WI38 (cell line): ENCODE data around the gene AKAP13.

Experiments used
- H3K4me3 ChIP-seq: 2 replicates; pipeline ENCODE4 v1.5.1; 2011; ENCODE audit warnings: low read depth, mild to moderate bottlenecking, control low read depth, low read length
- TF ChIP-seq, protein P1 (sequence below): IDR thresholded peaks from 2 replicates; pipeline ENCODE4 v1.5.1; 2012; ENCODE audit warnings: low read depth, mild to moderate bottlenecking, control low read depth, low read length

AKAP13 gene

DNA sequence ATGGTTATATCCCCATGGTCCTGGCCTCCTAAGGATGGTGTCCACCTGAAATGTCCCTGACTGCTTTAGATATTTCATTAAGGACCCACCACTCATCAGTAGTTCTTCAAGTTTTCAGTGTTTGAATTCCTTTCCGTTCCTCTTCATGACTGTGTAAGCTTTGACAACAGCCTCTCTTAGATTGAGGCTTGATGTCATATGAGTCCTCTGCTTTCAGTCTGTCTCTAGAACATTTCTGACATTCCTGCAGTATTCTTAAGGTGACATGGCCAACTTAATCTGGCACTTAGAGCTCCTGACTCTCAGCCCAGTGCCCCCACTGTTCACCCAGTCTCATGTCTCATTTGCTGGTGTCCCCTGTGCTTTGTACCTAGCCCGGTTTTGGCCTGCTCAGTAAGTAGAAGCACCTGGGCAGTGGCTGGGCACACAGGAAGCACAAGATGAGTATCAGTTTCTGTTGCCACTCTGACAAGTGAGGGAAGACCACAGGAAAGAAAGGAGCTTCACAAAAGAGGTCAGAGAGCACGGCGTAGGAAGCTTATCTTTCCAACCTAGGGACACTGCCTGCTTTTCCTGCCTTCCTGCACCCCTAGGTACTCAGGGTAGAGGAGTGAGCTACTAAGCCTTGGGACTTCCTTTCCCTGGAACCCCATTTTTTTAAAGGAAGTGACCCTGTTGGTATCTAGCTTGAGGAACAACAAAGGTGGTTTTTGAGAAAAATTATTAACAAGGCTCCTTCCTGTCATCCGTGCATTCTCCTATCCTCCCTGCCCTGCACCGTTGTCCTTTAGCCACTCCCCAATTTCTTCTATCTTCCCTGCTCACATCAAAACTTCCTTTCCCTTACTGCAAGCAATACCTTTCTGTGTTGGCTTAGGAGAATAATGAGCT lies 311.2 kb downstream of the AKAP13 start:
- TF ChIP-seq, protein P1, sequence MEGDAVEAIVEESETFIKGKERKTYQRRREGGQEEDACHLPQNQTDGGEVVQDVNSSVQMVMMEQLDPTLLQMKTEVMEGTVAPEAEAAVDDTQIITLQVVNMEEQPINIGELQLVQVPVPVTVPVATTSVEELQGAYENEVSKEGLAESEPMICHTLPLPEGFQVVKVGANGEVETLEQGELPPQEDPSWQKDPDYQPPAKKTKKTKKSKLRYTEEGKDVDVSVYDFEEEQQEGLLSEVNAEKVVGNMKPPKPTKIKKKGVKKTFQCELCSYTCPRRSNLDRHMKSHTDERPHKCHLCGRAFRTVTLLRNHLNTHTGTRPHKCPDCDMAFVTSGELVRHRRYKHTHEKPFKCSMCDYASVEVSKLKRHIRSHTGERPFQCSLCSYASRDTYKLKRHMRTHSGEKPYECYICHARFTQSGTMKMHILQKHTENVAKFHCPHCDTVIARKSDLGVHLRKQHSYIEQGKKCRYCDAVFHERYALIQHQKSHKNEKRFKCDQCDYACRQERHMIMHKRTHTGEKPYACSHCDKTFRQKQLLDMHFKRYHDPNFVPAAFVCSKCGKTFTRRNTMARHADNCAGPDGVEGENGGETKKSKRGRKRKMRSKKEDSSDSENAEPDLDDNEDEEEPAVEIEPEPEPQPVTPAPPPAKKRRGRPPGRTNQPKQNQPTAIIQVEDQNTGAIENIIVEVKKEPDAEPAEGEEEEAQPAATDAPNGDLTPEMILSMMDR = no peak
- H3K4me3 ChIP-seq = no peak overlapping the region

DNA sequence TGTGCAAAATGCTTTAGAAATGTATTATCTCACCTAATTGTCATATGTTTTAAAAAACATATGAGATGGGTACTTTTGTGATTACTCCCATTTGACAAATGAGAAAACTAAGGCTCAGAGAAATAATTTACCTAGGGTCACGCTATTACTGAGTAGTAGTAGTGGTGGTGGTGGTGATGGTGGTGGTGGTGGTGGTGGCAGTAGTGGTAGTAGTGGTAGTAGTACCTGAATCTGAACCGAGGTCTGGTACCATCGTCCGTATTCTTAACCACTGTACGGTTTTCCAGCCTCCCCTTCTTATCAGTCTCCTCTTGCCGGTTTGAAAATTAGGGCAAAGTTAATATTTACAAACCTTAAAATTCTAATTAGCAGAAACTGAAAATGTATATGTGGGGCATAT lies 311.9 kb downstream of the AKAP13 start:
- TF ChIP-seq, protein P1 = no peak
- H3K4me3 ChIP-seq = no peak overlapping the region

DNA sequence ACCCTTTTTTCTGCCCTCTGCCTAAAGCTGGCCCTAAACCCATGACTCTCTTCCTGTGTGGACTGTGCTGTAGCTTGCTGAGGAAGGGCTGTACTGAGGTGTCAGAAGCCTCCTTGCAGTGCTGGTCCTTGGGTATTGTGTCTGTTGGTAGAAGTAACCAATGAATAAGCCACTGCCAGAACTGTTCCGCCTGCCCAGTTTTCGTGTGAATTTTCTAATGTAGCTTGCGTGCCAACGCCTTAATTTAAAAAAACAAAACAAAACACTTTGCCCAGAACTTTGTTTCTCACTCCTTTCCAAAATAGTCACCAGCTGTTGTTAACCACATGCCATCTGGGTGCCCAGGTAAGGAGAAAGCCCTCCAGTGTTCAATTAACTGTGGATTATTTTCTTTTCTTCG lies 312.5 kb downstream of the AKAP13 start:
- TF ChIP-seq, protein P1 = no peak
- no peak overlapping the region for H3K4me3 ChIP-seq

DNA sequence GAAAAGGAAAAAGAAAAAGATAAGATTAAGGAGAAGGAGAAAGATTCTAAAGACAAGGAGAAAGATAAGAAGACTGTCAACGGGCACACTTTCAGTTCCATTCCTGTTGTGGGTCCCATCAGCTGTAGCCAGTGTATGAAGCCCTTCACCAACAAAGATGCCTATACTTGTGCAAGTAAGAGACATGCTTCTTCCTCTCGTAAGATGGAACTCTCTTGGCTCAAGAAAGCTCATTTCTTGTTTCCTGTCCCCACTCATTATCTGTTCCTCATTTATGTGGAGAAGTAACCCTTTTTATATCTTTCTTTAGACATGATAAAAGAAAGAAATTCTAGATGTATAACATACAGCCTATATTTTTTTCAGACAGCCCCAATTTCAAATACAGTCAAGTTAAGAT lies 312.9 kb downstream of the AKAP13 start:
- TF ChIP-seq, protein P1 = no peak
- H3K4me3 ChIP-seq = no peak overlapping the region

DNA sequence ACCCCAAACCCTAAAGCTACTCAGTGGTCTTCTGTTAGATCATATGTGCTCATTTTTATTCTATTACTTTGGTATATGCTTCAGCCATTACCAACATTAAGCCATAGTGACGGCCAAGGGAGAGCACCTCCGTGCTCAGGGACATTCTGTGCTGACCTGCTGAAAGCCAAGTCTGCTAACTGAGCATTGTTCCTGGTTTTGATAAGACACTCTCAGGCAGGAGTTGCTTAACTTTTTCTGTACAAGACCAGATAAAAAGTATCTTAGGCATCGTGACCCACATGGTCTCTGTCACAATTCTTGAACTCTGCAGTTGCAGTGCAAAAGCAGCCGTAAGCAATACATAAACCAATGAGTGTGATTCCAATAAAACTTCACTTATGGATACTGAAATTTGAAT lies 313.7 kb downstream of the AKAP13 start:
- TF ChIP-seq, protein P1 = no peak
- no peak overlapping the region for H3K4me3 ChIP-seq

DNA sequence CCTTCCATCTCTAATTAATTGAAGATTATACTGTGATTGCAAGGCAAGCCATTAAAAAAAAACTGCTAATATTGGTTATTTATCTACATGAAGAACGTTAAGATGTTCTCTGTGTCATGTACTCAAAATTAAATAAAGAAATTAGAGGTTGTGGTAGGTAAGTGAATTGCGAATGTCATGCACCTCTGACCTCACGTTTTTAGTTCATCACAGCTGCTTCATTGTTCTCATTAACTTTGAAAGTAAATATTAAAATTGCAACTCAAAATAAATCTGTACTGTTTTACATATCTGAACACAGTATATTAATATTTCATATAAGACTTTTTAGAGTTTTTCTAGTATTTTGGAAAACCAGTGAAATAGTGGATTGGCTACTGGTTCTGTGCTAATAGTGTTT lies 320.4 kb downstream of the AKAP13 start:
- H3K4me3 ChIP-seq = no peak overlapping the region
- TF ChIP-seq, protein P1 = no peak

DNA sequence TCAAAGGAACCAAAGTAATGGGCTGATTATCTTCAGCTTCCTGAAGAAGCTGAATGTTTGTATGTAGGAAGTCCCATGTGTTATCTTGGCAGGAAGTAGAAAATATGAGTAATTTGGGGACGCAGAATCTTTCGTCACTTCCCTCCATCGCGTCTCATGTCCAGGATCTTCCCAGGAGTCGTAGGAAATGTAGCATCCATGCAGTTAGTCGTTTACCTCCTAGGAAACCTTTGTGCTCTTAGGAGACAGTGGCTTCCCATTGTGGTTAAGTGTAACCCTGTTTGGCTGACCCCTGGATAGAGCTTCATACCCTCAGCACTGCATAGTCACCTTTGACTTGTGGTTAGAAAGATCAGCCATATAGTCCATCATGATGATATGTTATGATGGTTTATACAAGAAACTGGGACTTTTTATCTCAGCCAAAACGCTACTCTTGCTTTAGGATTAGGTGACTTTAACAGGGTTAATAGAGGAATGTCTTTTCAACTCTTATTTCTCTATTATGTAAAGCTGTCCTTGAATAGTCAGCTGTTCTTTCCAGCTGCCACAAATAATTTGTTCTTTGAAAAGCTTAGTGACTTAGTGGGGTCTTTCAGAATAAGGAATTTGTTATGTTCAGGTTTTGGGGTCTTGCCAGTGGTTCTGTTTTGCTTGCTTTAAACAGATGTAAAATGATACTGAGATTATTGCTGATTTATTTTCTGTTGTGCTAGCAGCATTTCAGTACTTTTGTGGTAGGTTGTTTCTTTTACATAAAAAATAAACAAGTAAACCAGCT lies 322.1 kb downstream of the AKAP13 start:
- H3K4me3 ChIP-seq = no peak overlapping the region
- TF ChIP-seq, protein P1 = no peak
